ENCODE results near the gene CADPS2. TPM values are rescaled to one million over a fixed set of nuclear protein-coding genes. Genes with fewer than 3 reads are reported as not detected.

CADPS2 gene
- total RNA-seq, 1 experiment from 2014 or later: 16.4 TPM

DNA sequence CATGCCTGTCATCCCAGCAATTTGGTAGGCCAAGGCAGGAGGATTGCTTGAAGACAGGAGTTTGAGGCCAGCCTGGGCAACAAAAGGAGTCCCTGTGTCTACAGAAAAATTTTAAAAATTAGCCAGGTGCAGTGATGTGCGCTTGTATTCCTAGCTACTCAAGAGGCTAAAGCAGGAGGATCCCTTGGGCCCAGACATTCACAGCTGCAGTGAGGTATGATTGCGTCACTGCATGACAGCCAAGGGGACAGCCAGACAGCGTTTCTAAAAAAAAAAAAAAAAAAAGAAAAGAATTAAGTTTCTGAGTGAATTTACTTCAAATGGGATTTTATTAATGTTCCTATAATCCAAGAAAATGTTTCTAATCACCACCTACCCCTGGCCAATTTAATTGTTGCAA, 96.1 kb downstream of the CADPS2 start:
- H3K4me3 Mint-ChIP-seq (ENCODE audit: low read depth, unreplicated experiment): no peak overlapping the region
- CTCF ChIA-PET: no interaction called here
- intact Hi-C loops (cut with micrococcal nuclease; ENCODE audit: unreplicated experiment): no loop called here
- H3K27me3 Mint-ChIP-seq (ENCODE audit: unreplicated experiment): no peaks in the 10 kb centered on the region
- H3K36me3 Mint-ChIP-seq (ENCODE audit: insufficient read depth, unreplicated experiment): no peaks in the 10 kb centered on the region
- H3K4me1 Mint-ChIP-seq (ENCODE audit: low read depth, unreplicated experiment): no peaks in the 10 kb centered on the region
- no peak for DNase-seq
- no peaks in the 10 kb centered on the region for H3K9me3 Mint-ChIP-seq (ENCODE audit: low read depth, unreplicated experiment)
- BruUV-seq (replicated peaks): no TSS peak
- H3K27ac Mint-ChIP-seq (ENCODE audit: unreplicated experiment): no peak overlapping the region
- TF ChIP-seq CTCF (IDR thresholded peaks at IDR 0.05; ENCODE audit: unreplicated experiment): no peak

DNA sequence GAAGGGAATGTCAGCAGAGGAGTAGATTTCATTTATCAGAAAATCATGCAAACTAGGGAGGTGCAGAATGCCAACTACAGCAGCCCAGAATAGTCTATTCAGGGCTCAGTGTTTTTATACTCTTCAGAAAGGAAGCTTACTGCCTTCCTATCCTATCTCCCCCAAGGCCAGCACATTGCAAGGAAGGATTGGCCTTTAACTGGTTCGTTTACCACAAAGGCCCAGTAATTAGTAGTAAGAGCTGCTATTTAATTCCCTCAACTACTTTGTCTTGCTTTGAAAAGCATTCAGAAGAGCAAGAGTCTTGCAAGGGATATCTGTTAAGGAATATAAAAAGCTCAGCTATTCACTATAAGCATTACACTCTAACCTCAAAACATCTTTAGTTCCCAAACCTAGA, 97.1 kb downstream of the CADPS2 start:
- no peak for TF ChIP-seq CTCF (IDR thresholded peaks at IDR 0.05; ENCODE audit: unreplicated experiment)
- Mint-ChIP-seq H3K27me3 (ENCODE audit: unreplicated experiment) (no peaks in the 10 kb centered on the region), H3K4me3 (ENCODE audit: low read depth, unreplicated experiment) (no peak overlapping the region), H3K9me3 (ENCODE audit: low read depth, unreplicated experiment) (no peaks in the 10 kb centered on the region), H3K4me1 (ENCODE audit: low read depth, unreplicated experiment) (no peaks in the 10 kb centered on the region), H3K27ac (ENCODE audit: unreplicated experiment) (no peak overlapping the region), H3K36me3 (ENCODE audit: insufficient read depth, unreplicated experiment) (no peaks in the 10 kb centered on the region)
- intact Hi-C loops (cut with micrococcal nuclease; ENCODE audit: unreplicated experiment): no loop called here
- no peak for DNase-seq
- CTCF ChIA-PET: interaction anchor here (0.5 kb wide), 1 partner anchor 226 kb away, joined by 3 read pairs; no protein-coding TSS in a partner anchor
- BruUV-seq (replicated peaks): no TSS peak

DNA sequence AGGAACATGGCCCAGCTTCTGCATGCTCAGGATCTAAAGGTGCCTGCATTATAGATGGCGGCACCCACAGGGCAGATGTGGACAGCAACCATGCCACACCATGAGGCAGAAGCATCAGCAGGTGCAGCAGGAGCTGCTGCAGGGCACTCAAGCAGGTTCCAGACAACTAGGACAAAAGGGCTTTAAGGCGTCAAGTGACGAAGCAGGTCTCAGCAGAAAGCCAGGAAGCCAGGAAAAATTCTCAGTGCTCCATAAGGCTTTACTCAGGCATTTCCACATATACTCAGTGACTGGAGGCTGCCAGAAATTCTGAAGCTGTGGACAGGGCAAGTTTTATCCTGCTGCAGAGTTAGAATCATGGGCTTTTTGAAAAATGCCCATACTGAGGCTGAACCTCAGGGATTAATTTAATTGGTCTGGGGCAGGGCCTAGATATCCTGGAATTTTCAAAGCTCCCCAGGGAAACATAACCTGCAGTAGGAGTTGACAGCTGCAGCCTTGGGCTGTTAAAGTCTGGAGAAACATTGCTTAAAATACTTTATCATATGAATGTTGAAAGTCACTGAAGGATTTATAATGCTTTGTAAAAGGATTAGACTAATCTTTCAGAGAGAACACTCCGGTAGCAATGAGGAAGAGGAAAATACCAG, 115.4 kb downstream of the CADPS2 start:
- H3K9me3 Mint-ChIP-seq (ENCODE audit: low read depth, unreplicated experiment): no peaks in the 10 kb centered on the region
- CTCF ChIA-PET: no interaction called here
- H3K36me3 Mint-ChIP-seq (ENCODE audit: insufficient read depth, unreplicated experiment): no peaks in the 10 kb centered on the region
- no peak for TF ChIP-seq CTCF (IDR thresholded peaks at IDR 0.05; ENCODE audit: unreplicated experiment)
- no TSS peak for BruUV-seq (replicated peaks)
- no peak for DNase-seq
- H3K27me3 Mint-ChIP-seq (ENCODE audit: unreplicated experiment): no peaks in the 10 kb centered on the region
- no peaks in the 10 kb centered on the region for H3K4me1 Mint-ChIP-seq (ENCODE audit: low read depth, unreplicated experiment)
- H3K27ac Mint-ChIP-seq (ENCODE audit: unreplicated experiment): no peak overlapping the region
- H3K4me3 Mint-ChIP-seq (ENCODE audit: low read depth, unreplicated experiment): no peak overlapping the region
- intact Hi-C loops (cut with micrococcal nuclease; ENCODE audit: unreplicated experiment): no loop called here

DNA sequence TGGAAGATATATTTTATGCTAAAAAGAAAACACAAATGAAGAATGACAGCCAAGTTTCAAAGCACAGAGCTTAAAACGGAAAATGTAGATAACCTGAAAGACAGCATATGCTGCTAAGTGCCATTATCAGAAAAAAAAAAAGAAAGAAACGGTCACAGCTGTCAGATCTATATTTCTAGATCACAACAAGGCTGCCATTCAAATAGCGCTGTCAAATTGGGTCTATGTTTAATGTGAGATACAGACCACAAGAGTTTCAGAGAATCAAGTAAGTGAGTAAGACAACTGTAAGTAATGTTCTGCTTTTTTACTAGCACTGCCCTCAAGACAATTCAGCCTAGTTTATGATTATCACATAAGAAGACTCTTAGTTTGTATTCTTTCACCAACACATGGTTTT, 117.4 kb downstream of the CADPS2 start:
- CTCF ChIA-PET: no interaction called here
- no TSS peak for BruUV-seq (replicated peaks)
- Mint-ChIP-seq H3K27ac (ENCODE audit: unreplicated experiment) (no peak overlapping the region), H3K4me1 (ENCODE audit: low read depth, unreplicated experiment) (no peaks in the 10 kb centered on the region), H3K9me3 (ENCODE audit: low read depth, unreplicated experiment) (no peaks in the 10 kb centered on the region), H3K4me3 (ENCODE audit: low read depth, unreplicated experiment) (no peak overlapping the region), H3K27me3 (ENCODE audit: unreplicated experiment) (no peaks in the 10 kb centered on the region), H3K36me3 (ENCODE audit: insufficient read depth, unreplicated experiment) (no peaks in the 10 kb centered on the region)
- TF ChIP-seq CTCF (IDR thresholded peaks at IDR 0.05; ENCODE audit: unreplicated experiment): no peak
- DNase-seq: no peak
- intact Hi-C loops (cut with micrococcal nuclease; ENCODE audit: unreplicated experiment): no loop called here

All from Calu3 (cell line).